Endothelial cell of umbilical vein (primary cell): Measurements from ENCODE around the gene IKZF1. TPM values are rescaled to one million over a fixed set of nuclear protein-coding genes. Genes with fewer than 3 reads are reported as not detected.

ENCODE experiments used
- BruUV-seq: library from RNA; stranded (reverse); fragments of 400-500 nt; replicated peaks from 2 replicates; lab custom pipeline; 2021; lab: Mats Ljungman, UMichigan
- CTCF ChIA-PET: fragments of 300-600, 350-600 bp; sonication (Branson Sonifier 250); formaldehyde crosslinking; loops from one replicate; lab custom pipeline; 2021; ENCODE audit warnings: antibody characterized with exemption, inconsistent platforms; lab: Charles Lee
- POLR2A ChIA-PET: fragments of 300-600, 350-600 bp; sonication (Branson Sonifier 250); formaldehyde crosslinking; loops from one replicate; lab custom pipeline; 2021; ENCODE audit warnings: antibody characterized with exemption, inconsistent platforms; lab: Charles Lee
- DNase-seq: peaks from one replicate; pipeline ENCODE4 v3.0.0-alpha.2; 2011; ENCODE audit warnings: low read depth, low spot score
- FAIRE-seq: peaks from 2 replicates; lab custom pipeline; 2011; peaks lifted over from hg19 to GRCh38; lab: Jason Lieb, UNC
- H2AFZ ChIP-seq: 2 replicates; pipeline ENCODE4 v1.6.0; 2012; ENCODE audit warnings: low read depth, low read length, control low read depth, inconsistent platforms
- H3K27ac ChIP-seq: 2 replicates; pipeline ENCODE4 v1.5.1; 2011; ENCODE audit warnings: low read depth, mild to moderate bottlenecking, control low read depth, low read length, moderate library complexity; ENCODE audit not compliant: insufficient read depth
- H3K27me3 ChIP-seq, 2 experiments: 2 replicates each; pipeline versions ENCODE4 v1.6.0 to v1.6.1; 2011; ENCODE audit warnings: low read length in 2 of 2, mixed read lengths in 1 of 2; ENCODE audit not compliant: control insufficient read depth in 2 of 2, insufficient read depth in 2 of 2
- H3K36me3 ChIP-seq, 2 experiments: 2 replicates in 1 of 2; 3 replicates in 1 of 2; pipeline ENCODE4 v1.5.1; 2011; ENCODE audit warnings: low read length in 2 of 2, mild to moderate bottlenecking in 1 of 2, moderate library complexity in 1 of 2; ENCODE audit not compliant: control insufficient read depth in 2 of 2, insufficient read depth in 2 of 2; ENCODE audit errors: extremely low read depth in 1 of 2
- H3K4me1 ChIP-seq: 3 replicates; pipeline ENCODE4 v1.5.1; 2011; ENCODE audit warnings: mild to moderate bottlenecking, low read length; ENCODE audit not compliant: control insufficient read depth, insufficient read depth; ENCODE audit errors: extremely low read depth
- H3K4me2 ChIP-seq: 2 replicates; pipeline ENCODE4 v1.6.1; 2011; ENCODE audit warnings: low read length, control low read depth, mixed read lengths; ENCODE audit not compliant: insufficient read depth
- H3K4me3 ChIP-seq, 3 experiments: fragments of 200-600 bp in 1 of 3; sonication (generic), shearing (Covaris generic) in 1 of 3; replicated peaks in 1 of 3; 2 replicates each; pipeline ENCODE4 v1.5.1; 2011 to 2016; ENCODE audit warnings: control low read depth in 3 of 3, low read length in 3 of 3, mild to moderate bottlenecking in 2 of 3, inconsistent platforms in 1 of 3, low read depth in 1 of 3, moderate library complexity in 1 of 3; ENCODE audit not compliant: insufficient read depth in 1 of 3
- H3K79me2 ChIP-seq: 2 replicates; pipeline ENCODE4 v1.6.0; 2012; ENCODE audit warnings: low read length, inconsistent platforms; ENCODE audit not compliant: control insufficient read depth, insufficient read depth
- H3K9ac ChIP-seq: replicated peaks from 2 replicates; pipeline ENCODE3; 2011; ENCODE audit warnings: low read length, control low read depth; ENCODE audit not compliant: insufficient read depth; ENCODE audit errors: extremely low read depth
- H3K9me1 ChIP-seq: replicated peaks from 3 replicates; pipeline ENCODE4 v1.6.0; 2011; ENCODE audit warnings: mild to moderate bottlenecking, low read length; ENCODE audit not compliant: control insufficient read depth, insufficient read depth; ENCODE audit errors: extremely low read depth
- H3K9me3 ChIP-seq: replicated peaks from 2 replicates; pipeline ENCODE4 v1.5.1; 2012; ENCODE audit warnings: low read length, inconsistent platforms; ENCODE audit not compliant: control insufficient read depth, insufficient read depth
- H4K20me1 ChIP-seq: replicated peaks from 2 replicates; pipeline ENCODE3; 2011; ENCODE audit warnings: mild to moderate bottlenecking, low read length; ENCODE audit not compliant: control insufficient read depth, insufficient read depth; ENCODE audit errors: extremely low read depth
- CTCF ChIP-seq, 2 donors: IDR thresholded peaks; 1 replicate in 1 of 2; 2 replicates in 1 of 2; pipeline ENCODE4 v1.5.1; 2011; ENCODE audit warnings: low read length in 2 of 2, mild to moderate bottlenecking in 2 of 2, moderate library complexity in 2 of 2, control low read depth in 1 of 2, inconsistent platforms in 1 of 2, low read depth in 1 of 2; ENCODE audit not compliant: insufficient read depth in 1 of 2; ENCODE audit errors: extremely low read depth in 1 of 2
- EZH2 ChIP-seq: IDR thresholded peaks from 2 replicates; pipeline ENCODE4 v1.6.1; 2012; ENCODE audit warnings: borderline replicate concordance, low read depth, mild to moderate bottlenecking, moderate library complexity, low read length, inconsistent platforms; ENCODE audit not compliant: severe bottlenecking
- FOS ChIP-seq: IDR thresholded peaks from 2 replicates; pipeline ENCODE4 v1.6.1; 2011; ENCODE audit warnings: mild to moderate bottlenecking, low read length, moderate library complexity, borderline replicate concordance; ENCODE audit not compliant: insufficient read depth
- GATA2 ChIP-seq: IDR thresholded peaks from 2 replicates; pipeline ENCODE4 v1.7.0; 2011; ENCODE audit warnings: low read depth, mild to moderate bottlenecking, moderate library complexity, mixed read lengths, low read length; ENCODE audit not compliant: insufficient read length, insufficient read depth
- JUN ChIP-seq: IDR thresholded peaks from 2 replicates; pipeline ENCODE4 v1.6.1; 2011; ENCODE audit warnings: borderline replicate concordance, low read depth; ENCODE audit not compliant: insufficient read length, insufficient read depth
- MAX ChIP-seq: IDR thresholded peaks from 2 replicates; pipeline ENCODE4 v1.6.1; 2011; ENCODE audit not compliant: insufficient read depth, insufficient read length
- MYC ChIP-seq: IDR thresholded peaks from one replicate; pipeline ENCODE4 v1.6.1; 2011; ENCODE audit warnings: mild to moderate bottlenecking, low read depth, low read length
- POLR2A ChIP-seq: IDR thresholded peaks from 2 replicates; pipeline ENCODE4 v1.6.1; 2012; ENCODE audit warnings: low read depth, mild to moderate bottlenecking, control low read depth, low read length
- POLR2AphosphoS5 ChIP-seq: IDR thresholded peaks from 2 replicates; pipeline ENCODE4 v1.6.1; 2012; ENCODE audit warnings: low read depth, mild to moderate bottlenecking, control low read depth, low read length, moderate library complexity; ENCODE audit not compliant: insufficient read depth
- dilution Hi-C: fragments of 300-500 bp; cut with MboI; formaldehyde crosslinking; loops from one replicate; pipeline ENCODE4 v1.15.0; 2019; ENCODE audit warnings: low sequenced_read_pairs; ENCODE audit not compliant: extremely low pct_ligation_motif_present
- intact Hi-C: fragments of 100-400 bp; cut with micrococcal nuclease; formaldehyde crosslinking; loops from one replicate; pipeline ENCODE4 v1.10.0; 2022
- polyA plus RNA-seq, 4 experiments: library from polyadenylated mRNA; depleted of rRNA in 3 of 4; stranded (reverse) in 3 of 4; unstranded in 1 of 4; fragments of >200 nt; gene quantifications; 2 replicates each; pipeline versions ENCODE4 v1.2.1 to v1.2.3, GENCODE V29; 2011 to 2012; ENCODE audit warnings: missing spikeins in 1 of 4
- total RNA-seq: library from RNA; stranded (reverse); gene quantifications from 2 replicates; pipeline ENCODE4 v1.2.3, GENCODE V29; 2021

Gene IKZF1
- total and polyA plus RNA-seq, 2 donors (not counting 3 experiments of a cell fraction or from before 2014, with no cell fraction given): 0.01 to 0.20 TPM

DNA sequence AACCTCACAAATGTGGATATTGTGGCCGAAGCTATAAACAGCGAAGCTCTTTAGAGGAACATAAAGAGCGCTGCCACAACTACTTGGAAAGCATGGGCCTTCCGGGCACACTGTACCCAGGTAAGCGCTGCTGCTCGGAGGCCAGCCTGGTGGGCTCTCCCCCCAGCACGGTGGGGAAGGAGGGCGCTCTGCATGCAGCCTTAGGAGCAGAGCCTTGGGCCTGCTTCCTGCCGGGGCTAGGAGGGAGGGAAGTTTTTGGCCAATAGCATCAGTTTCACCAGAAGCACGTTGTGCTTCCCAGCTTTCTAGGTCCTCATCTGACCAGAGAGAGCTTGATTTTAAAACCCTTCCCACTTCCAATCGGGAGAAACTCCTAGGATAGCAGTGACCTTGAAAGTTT is 82.8 kb downstream of the IKZF1 start:
- dilution Hi-C loops (no loop called here), intact Hi-C loops (no loop called here)
- no peaks in the 10 kb centered on the region for H3K9me1 ChIP-seq
- BruUV-seq: no TSS peak
- ChIA-PET CTCF (no interaction called here), POLR2A (no interaction called here)
- no peaks in the 10 kb centered on the region for H3K36me3 ChIP-seq
- H4K20me1 ChIP-seq: no peaks in the 10 kb centered on the region
- H3K4me1 ChIP-seq: no peaks in the 10 kb centered on the region
- no peak overlapping the region for H3K9ac ChIP-seq
- H3K9me3 ChIP-seq: no peaks in the 10 kb centered on the region
- no peak overlapping the region for H2AFZ ChIP-seq
- no peak for DNase-seq
- H3K4me3 ChIP-seq: no peak overlapping the region
- TF ChIP-seq GATA2 (no peak), POLR2AphosphoS5 (no peak), CTCF (IDR thresholded peaks at IDR 0.05; ENCODE audit: extremely low read depth in 1 of 2, insufficient read depth in 1 of 2, low read depth in 1 of 2, low read length in 2 of 2) (no peak), POLR2A (no peak), EZH2 (no peak), MYC (no peak), FOS (no peak), MAX (no peak), JUN (no peak)
- H3K4me2 ChIP-seq: no peak overlapping the region
- no peak for FAIRE-seq
- no peaks in the 10 kb centered on the region for H3K79me2 ChIP-seq
- no peak overlapping the region for H3K27ac ChIP-seq
- H3K27me3 ChIP-seq: no peaks in the 10 kb centered on the region
